Hepatocyte (in vitro differentiated cells): ENCODE data around the gene DAP. TPM values are rescaled to one million over a fixed set of nuclear protein-coding genes. Genes with fewer than 3 reads are reported as not detected.

ENCODE experiments used
- DNase-seq: peaks from one replicate; pipeline ENCODE4 v3.0.0-alpha.2; 2016; ENCODE audit warnings: low spot score
- H2AFZ ChIP-seq: fragments of 200-600 bp; sonication (generic); 2 replicates; pipeline ENCODE4 v1.6.0; 2016; ENCODE audit warnings: antibody characterized with exemption, mild to moderate bottlenecking
- H3K27ac ChIP-seq: fragments of 200-600 bp; sonication (generic); 2 replicates; pipeline ENCODE4 v1.5.1; 2016; ENCODE audit warnings: mild to moderate bottlenecking
- H3K27me3 ChIP-seq: fragments of 200-600 bp; sonication (generic); 2 replicates; pipeline ENCODE4 v1.6.1; 2016
- H3K36me3 ChIP-seq: fragments of 200-600 bp; sonication (generic); replicated peaks from 2 replicates; pipeline ENCODE4 v1.5.1; 2016; ENCODE audit warnings: low read depth; ENCODE audit not compliant: insufficient read depth
- H3K4me1 ChIP-seq: fragments of 200-600 bp; sonication (generic); 2 replicates; pipeline ENCODE4 v1.5.1; 2016; ENCODE audit warnings: mild to moderate bottlenecking, moderate library complexity; ENCODE audit not compliant: insufficient read depth
- H3K4me2 ChIP-seq: fragments of 200-600 bp; sonication (generic); 2 replicates; pipeline ENCODE4 v1.6.0; 2016
- H3K4me3 ChIP-seq: fragments of 200-600 bp; sonication (generic); 2 replicates; pipeline ENCODE4 v1.5.1; 2016; ENCODE audit warnings: mild to moderate bottlenecking
- H3K79me2 ChIP-seq: fragments of 200-600 bp; sonication (generic); 2 replicates; pipeline ENCODE4 v1.6.0; 2017; ENCODE audit warnings: mild to moderate bottlenecking
- H3K9me2 ChIP-seq: fragments of 200-600 bp; sonication (generic); replicated peaks from 2 replicates; pipeline ENCODE4 v1.6.0; 2017; ENCODE audit warnings: mild to moderate bottlenecking; ENCODE audit not compliant: insufficient read depth
- H3K9me3 ChIP-seq: fragments of 200-600 bp; sonication (generic); 2 replicates; pipeline ENCODE4 v1.5.1; 2016; ENCODE audit warnings: low read depth, mild to moderate bottlenecking
- H4K20me1 ChIP-seq: fragments of 200-600 bp; sonication (generic); 2 replicates; pipeline ENCODE4 v1.6.0; 2016; ENCODE audit warnings: mild to moderate bottlenecking; ENCODE audit not compliant: insufficient read depth, poor library complexity, severe bottlenecking
- EZH2 ChIP-seq: fragments of 200-600 bp; sonication (generic); IDR thresholded peaks from 2 replicates; pipeline ENCODE4 v1.6.1; 2016; ENCODE audit warnings: antibody characterized with exemption, mild to moderate bottlenecking, borderline replicate concordance
- EZH2phosphoT487 ChIP-seq: fragments of 200-600 bp; sonication (generic); IDR thresholded peaks from one replicate; pipeline ENCODE4 v1.6.1; 2018; ENCODE audit warnings: antibody characterized with exemption, mild to moderate bottlenecking, low read depth, moderate library complexity; ENCODE audit not compliant: unreplicated experiment, severe bottlenecking
- WGBS: methylation state at CpG from one replicate; pipeline ENCODE4 v1.1.6; 2016; ENCODE audit warnings: low lambda C conversion rate; ENCODE audit errors: missing lambda C conversion rate; 5-methylcytosine and 5-hydroxymethylcytosine counted together
- polyA plus RNA-seq: library from polyadenylated mRNA; unstranded; fragments of >200 nt; fragmentation: Nextera tagmentation; extraction: Ambion mirVana; gene quantifications from 2 replicates; pipeline ENCODE4 v1.2.1, GENCODE V29; 2016
- total RNA-seq: library from RNA; depleted of rRNA; stranded (reverse); fragments of >200 nt; gene quantifications from 2 replicates; pipeline ENCODE4 v1.2.3, GENCODE V29; 2014
- TF ChIP-seq, protein P1 (sequence below): fragments of 200-600 bp; sonication (generic); IDR thresholded peaks from 2 replicates; pipeline ENCODE4 v1.5.1; 2016; ENCODE audit warnings: antibody characterized with exemption, mild to moderate bottlenecking; ENCODE audit not compliant: poor library complexity

The DAP gene
- total and polyA plus RNA-seq, 2 experiments from 2014 or later, result 74.8 to 196 TPM

- Histone ChIP-seq H3K4me3 (no peak overlapping the region), H4K20me1 (no peaks in the 10 kb centered on the region), H3K79me2 (no peaks in the 10 kb centered on the region), H3K27ac (no peak overlapping the region), H3K9me3 (no peaks in the 10 kb centered on the region), H3K27me3 (no peaks in the 10 kb centered on the region), H3K4me1 (no peaks in the 10 kb centered on the region), H3K9me2 (no peaks in the 10 kb centered on the region), H3K36me3 (no peaks in the 10 kb centered on the region), H2AFZ (no peak overlapping the region), H3K4me2 (no peak overlapping the region)
- no peak for TF ChIP-seq EZH2
- TF ChIP-seq, protein P1, sequence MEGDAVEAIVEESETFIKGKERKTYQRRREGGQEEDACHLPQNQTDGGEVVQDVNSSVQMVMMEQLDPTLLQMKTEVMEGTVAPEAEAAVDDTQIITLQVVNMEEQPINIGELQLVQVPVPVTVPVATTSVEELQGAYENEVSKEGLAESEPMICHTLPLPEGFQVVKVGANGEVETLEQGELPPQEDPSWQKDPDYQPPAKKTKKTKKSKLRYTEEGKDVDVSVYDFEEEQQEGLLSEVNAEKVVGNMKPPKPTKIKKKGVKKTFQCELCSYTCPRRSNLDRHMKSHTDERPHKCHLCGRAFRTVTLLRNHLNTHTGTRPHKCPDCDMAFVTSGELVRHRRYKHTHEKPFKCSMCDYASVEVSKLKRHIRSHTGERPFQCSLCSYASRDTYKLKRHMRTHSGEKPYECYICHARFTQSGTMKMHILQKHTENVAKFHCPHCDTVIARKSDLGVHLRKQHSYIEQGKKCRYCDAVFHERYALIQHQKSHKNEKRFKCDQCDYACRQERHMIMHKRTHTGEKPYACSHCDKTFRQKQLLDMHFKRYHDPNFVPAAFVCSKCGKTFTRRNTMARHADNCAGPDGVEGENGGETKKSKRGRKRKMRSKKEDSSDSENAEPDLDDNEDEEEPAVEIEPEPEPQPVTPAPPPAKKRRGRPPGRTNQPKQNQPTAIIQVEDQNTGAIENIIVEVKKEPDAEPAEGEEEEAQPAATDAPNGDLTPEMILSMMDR, result no peak
- TF ChIP-seq EZH2phosphoT487, result no peak
- WGBS, result 98% methylated on average over 44 of the region's 60 CpGs
- no peak for DNase-seq
These were observed 112.0 kb downstream of the DAP start for GRCh38 chr5:10648806-10649665.

DNA sequence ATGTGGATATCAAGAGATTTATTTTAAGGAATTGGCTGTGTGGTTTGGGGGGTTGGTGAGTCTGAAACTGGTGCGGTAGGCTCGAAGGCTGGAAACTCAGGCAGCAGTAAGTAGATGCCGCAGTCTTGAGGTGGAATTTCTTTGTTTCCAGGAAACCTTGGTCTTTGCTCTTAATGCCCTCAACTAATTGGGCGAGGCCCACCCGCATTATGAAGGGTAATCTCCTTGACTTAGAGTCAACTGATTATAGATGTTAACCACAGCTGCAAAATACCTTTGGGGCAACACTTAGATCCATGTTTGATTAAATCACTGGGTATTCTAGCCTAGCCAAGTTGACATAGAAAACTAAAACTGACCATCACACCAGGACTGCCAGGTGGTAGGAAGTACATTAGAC, 113.4 kb downstream of the DAP start:
- Histone ChIP-seq H3K4me1 (no peaks in the 10 kb centered on the region), H3K79me2 (no peaks in the 10 kb centered on the region), H2AFZ (no peak overlapping the region), H3K4me2 (no peak overlapping the region), H3K9me3 (no peaks in the 10 kb centered on the region), H3K4me3 (no peak overlapping the region), H3K27ac (no peak overlapping the region), H3K36me3 (no peaks in the 10 kb centered on the region), H3K27me3 (no peaks in the 10 kb centered on the region), H3K9me2 (no peaks in the 10 kb centered on the region), H4K20me1 (no peaks in the 10 kb centered on the region)
- DNase-seq, result no peak
- 97% methylated on average over 5 of the region's 5 CpGs for WGBS
- no peak for TF ChIP-seq EZH2
- TF ChIP-seq, protein P1, result no peak
- TF ChIP-seq EZH2phosphoT487, result no peak

DNA sequence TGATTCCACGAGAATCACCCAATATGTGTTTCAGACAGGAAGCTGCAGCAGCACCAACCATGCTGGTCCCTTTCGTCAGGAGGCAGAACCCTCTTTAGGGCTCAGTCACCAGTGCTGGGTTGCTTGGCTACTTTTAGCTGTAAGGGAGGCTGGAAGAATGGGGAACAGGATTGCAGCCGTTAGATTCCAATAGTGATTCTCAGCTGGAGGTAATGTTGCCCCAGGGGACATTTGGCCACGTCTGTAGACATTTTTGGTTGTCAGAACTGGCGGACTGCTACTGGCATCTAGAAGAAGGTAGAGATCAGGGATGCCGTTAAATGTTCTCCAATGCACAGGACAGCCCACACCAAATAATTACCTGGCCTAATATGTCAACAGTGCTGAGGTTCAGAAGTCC, 115.4 kb downstream of the DAP start:
- DNase-seq, result no peak
- no peak overlapping the region for H3K4me3 ChIP-seq
- no peaks in the 10 kb centered on the region for H3K27me3 ChIP-seq
- WGBS, result 74% methylated on average over 6 of the region's 6 CpGs
- no peaks in the 10 kb centered on the region for H3K9me2 ChIP-seq
- H3K36me3 ChIP-seq, result no peaks in the 10 kb centered on the region
- no peak for TF ChIP-seq EZH2phosphoT487
- no peak for TF ChIP-seq EZH2
- TF ChIP-seq, protein P1, result no peak
- H3K4me2 ChIP-seq, result no peak overlapping the region
- H3K4me1 ChIP-seq, result no peaks in the 10 kb centered on the region
- no peaks in the 10 kb centered on the region for H3K9me3 ChIP-seq
- H2AFZ ChIP-seq, result no peak overlapping the region
- H4K20me1 ChIP-seq, result no peaks in the 10 kb centered on the region
- no peaks in the 10 kb centered on the region for H3K79me2 ChIP-seq
- no peak overlapping the region for H3K27ac ChIP-seq
